GM12874 (cell line): ENCODE data around the gene DYRK2.

ENCODE experiments used
- CTCF ChIP-seq: IDR thresholded peaks from 2 replicates; pipeline ENCODE4 v1.5.1; 2011; ENCODE audit warnings: low read depth, mild to moderate bottlenecking, control low read depth, low read length, moderate library complexity; ENCODE audit not compliant: insufficient read depth

The DYRK2 gene

GRCh38 chr12:67689385-67689784, 40.8 kb downstream of the DYRK2 start:
- no peak for TF ChIP-seq CTCF

- TF ChIP-seq CTCF: no peak
These were observed 42.1 kb downstream of the DYRK2 start for GRCh38 chr12:67690656-67691055.

- TF ChIP-seq CTCF: no peak
These were observed 42.7 kb downstream of the DYRK2 start for GRCh38 chr12:67691220-67691619.

GRCh38 chr12:67692135-67692534, 43.6 kb downstream of the DYRK2 start:
- no peak for TF ChIP-seq CTCF

GRCh38 chr12:67692966-67693365, 44.4 kb downstream of the DYRK2 start:
- no peak for TF ChIP-seq CTCF

GRCh38 chr12:67693894-67694293, 45.3 kb downstream of the DYRK2 start:
- no peak for TF ChIP-seq CTCF

GRCh38 chr12:67694306-67694900, 45.9 kb downstream of the DYRK2 start:
- no peak for TF ChIP-seq CTCF
